Measurements from ENCODE around the gene PIN4. TPM values are rescaled to one million over a fixed set of nuclear protein-coding genes. Genes with fewer than 3 reads are reported as not detected.
A peak's percentile ranks its signal among the peaks of the same experiment; 100 is the strongest.

PIN4 gene
- polyA plus RNA-seq, 2 of the 4 experiments (the other 2 are of a cell fraction): 43.4 to 105 TPM

DNA sequence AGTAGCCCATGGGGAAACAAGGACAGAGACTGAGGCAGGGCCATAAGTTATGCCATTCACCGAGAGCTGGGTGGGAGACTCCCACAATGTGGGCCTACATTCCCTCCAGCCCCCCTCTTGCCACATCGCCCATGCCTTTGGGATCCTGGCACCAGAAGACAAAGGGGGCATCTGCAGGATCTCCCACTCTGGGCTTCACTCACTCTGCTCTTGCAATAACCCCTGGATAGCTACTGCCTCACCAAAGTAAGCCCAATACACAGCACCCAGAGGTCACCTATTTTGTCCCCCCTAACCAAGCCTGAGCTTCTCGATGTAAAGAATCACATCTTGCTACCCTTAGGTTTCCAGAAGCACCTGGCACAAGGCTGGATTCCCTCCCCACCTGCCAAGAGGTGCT, 49.1 kb upstream of the PIN4 start:
- ATAC-seq (no peak), DNase-seq (ENCODE audit: low read depth in 1 of 2, low spot score in 1 of 2) (no peak), FAIRE-seq (no peak)
- H3K4me2 ChIP-seq: peak overlapping the region; percentile 87
- CTCF ChIA-PET: interaction anchor here (0.9 to 3.7 kb wide), 3 partner anchors 9 to 134 kb away, joined by 3 to 26 read pairs (median 8); no protein-coding TSS in a partner anchor
- no peaks in the 10 kb centered on the region for H3K9me3 ChIP-seq
- peak overlapping the region; percentile 66 for H3K4me3 ChIP-seq
- POLR2A ChIA-PET: interaction anchor here (0.7 to 2.8 kb wide), 9 partner anchors 9 to 408 kb away, joined by 3 to 22 read pairs (median 4); partner anchors contain the start of genes ERCC6L, NHSL2, PIN4 and RPS4X
- TF ChIP-seq, protein P1, sequence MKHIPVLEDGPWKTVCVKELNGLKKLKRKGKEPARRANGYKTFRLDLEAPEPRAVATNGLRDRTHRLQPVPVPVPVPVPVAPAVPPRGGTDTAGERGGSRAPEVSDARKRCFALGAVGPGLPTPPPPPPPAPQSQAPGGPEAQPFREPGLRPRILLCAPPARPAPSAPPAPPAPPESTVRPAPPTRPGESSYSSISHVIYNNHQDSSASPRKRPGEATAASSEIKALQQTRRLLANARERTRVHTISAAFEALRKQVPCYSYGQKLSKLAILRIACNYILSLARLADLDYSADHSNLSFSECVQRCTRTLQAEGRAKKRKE (CRISPR knock-in tag; IDR thresholded peaks at IDR 0.05; ENCODE audit: low read depth): no peak
- TF ChIP-seq HEYL (CRISPR knock-in tag; IDR thresholded peaks at IDR 0.05) (no peak), RCOR1 (IDR thresholded peaks at IDR 0.05; ENCODE audit: low read depth, low read length) (no peak), SMC3 (IDR thresholded peaks at IDR 0.05) (no peak), EHMT2 (IDR thresholded peaks at IDR 0.05; ENCODE audit: low read depth) (no peak), KDM1A (IDR thresholded peaks at IDR 0.05; ENCODE audit: low read depth) (no peak), EHF (CRISPR knock-in tag; IDR thresholded peaks at IDR 0.05) (no peak), RNF2 (IDR thresholded peaks at IDR 0.05; ENCODE audit: borderline replicate concordance, low read depth) (no peak), ZNF302 (CRISPR knock-in tag; IDR thresholded peaks at IDR 0.05) (no peak), POLR2AphosphoS2 (conservative IDR thresholded peaks at IDR 0.05; ENCODE audit: low read length) (no peak)
- TF ChIP-seq, protein P2, sequence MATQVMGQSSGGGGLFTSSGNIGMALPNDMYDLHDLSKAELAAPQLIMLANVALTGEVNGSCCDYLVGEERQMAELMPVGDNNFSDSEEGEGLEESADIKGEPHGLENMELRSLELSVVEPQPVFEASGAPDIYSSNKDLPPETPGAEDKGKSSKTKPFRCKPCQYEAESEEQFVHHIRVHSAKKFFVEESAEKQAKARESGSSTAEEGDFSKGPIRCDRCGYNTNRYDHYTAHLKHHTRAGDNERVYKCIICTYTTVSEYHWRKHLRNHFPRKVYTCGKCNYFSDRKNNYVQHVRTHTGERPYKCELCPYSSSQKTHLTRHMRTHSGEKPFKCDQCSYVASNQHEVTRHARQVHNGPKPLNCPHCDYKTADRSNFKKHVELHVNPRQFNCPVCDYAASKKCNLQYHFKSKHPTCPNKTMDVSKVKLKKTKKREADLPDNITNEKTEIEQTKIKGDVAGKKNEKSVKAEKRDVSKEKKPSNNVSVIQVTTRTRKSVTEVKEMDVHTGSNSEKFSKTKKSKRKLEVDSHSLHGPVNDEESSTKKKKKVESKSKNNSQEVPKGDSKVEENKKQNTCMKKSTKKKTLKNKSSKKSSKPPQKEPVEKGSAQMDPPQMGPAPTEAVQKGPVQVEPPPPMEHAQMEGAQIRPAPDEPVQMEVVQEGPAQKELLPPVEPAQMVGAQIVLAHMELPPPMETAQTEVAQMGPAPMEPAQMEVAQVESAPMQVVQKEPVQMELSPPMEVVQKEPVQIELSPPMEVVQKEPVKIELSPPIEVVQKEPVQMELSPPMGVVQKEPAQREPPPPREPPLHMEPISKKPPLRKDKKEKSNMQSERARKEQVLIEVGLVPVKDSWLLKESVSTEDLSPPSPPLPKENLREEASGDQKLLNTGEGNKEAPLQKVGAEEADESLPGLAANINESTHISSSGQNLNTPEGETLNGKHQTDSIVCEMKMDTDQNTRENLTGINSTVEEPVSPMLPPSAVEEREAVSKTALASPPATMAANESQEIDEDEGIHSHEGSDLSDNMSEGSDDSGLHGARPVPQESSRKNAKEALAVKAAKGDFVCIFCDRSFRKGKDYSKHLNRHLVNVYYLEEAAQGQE (IDR thresholded peaks at IDR 0.05): no peak
- H3K27ac ChIP-seq: peak overlapping the region in 1 of 2 experiments; percentile 91; a peak in 3 of 6 replicates
- no peaks in the 10 kb centered on the region for H3K4me1 ChIP-seq
- 92% methylated on average over 3 of the region's 3 CpGs for WGBS (ENCODE audit: missing lambda C conversion rate)

DNA sequence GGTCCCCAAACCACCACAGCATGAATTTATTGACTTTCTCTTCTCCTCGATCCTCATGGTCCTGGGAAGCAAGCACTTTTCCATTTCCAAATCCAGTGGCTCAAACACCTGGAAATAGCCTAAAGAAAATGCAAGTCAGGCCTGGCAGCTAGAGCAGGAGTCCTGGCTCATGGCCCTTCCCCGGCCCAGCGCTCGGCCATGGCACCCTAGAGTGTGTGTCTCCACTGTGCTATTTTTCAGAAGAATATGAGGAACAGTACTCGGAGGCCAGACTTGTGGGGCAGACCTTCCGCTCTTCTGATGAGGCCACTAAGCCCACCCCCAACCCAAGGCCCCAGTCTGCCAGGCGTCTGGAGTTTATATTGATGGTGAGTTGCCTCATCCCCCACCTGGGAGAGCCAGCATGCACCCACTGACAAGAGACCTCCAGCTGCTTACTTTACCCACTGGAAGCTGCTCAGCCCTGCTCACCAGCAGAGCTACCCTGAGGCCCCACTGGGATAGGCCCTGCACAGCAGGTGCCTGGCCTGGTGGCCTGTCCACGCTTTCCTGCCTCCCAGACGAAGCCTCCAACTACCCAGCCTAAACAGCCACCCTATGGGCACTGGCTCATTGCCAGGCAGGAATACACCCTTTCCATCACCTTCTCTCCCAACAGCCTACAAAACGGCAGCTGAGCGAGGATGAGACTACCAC, 47.6 kb upstream of the PIN4 start:
- WGBS (ENCODE audit: missing lambda C conversion rate): 94% methylated on average over 10 of the region's 11 CpGs
- H3K27ac ChIP-seq: no peak overlapping the region
- DNase-seq (ENCODE audit: low read depth in 1 of 2, low spot score in 1 of 2) (no peak), FAIRE-seq (no peak), ATAC-seq (no peak)
- H3K4me3 ChIP-seq: no peak overlapping the region
- CTCF ChIA-PET: interaction anchor here (0.7 to 1.7 kb wide), 2 partner anchors 9 to 87 kb away, joined by 3 read pairs; no protein-coding TSS in a partner anchor
- H3K4me1 ChIP-seq: no peaks in the 10 kb centered on the region
- TF ChIP-seq PHF8 (IDR thresholded peaks at IDR 0.05; ENCODE audit: borderline replicate concordance, low read depth) (no peak), RFX5 (IDR thresholded peaks at IDR 0.05) (no peak), CBX8 (IDR thresholded peaks at IDR 0.05) (no peak), TFCP2L1 (CRISPR knock-in tag; IDR thresholded peaks at IDR 0.05) (no peak), POLR2AphosphoS2 (conservative IDR thresholded peaks at IDR 0.05; ENCODE audit: low read length) (no peak), NFE2L2 (conservative IDR thresholded peaks at IDR 0.05; ENCODE audit: low read length) (no peak), ZSCAN20 (CRISPR knock-in tag; IDR thresholded peaks at IDR 0.05) (no peak), HOXB5 (CRISPR knock-in tag; IDR thresholded peaks at IDR 0.05) (no peak), FOXS1 (CRISPR knock-in tag; IDR thresholded peaks at IDR 0.05) (no peak), CHD2 (IDR thresholded peaks at IDR 0.05; ENCODE audit: low read length, partially characterized antibody) (no peak), ZNF302 (CRISPR knock-in tag; IDR thresholded peaks at IDR 0.05) (no peak), RCOR1 (IDR thresholded peaks at IDR 0.05; ENCODE audit: low read depth, low read length) (no peak), FOSB (CRISPR knock-in tag; IDR thresholded peaks at IDR 0.05) (no peak)
- TF ChIP-seq, protein P3, sequence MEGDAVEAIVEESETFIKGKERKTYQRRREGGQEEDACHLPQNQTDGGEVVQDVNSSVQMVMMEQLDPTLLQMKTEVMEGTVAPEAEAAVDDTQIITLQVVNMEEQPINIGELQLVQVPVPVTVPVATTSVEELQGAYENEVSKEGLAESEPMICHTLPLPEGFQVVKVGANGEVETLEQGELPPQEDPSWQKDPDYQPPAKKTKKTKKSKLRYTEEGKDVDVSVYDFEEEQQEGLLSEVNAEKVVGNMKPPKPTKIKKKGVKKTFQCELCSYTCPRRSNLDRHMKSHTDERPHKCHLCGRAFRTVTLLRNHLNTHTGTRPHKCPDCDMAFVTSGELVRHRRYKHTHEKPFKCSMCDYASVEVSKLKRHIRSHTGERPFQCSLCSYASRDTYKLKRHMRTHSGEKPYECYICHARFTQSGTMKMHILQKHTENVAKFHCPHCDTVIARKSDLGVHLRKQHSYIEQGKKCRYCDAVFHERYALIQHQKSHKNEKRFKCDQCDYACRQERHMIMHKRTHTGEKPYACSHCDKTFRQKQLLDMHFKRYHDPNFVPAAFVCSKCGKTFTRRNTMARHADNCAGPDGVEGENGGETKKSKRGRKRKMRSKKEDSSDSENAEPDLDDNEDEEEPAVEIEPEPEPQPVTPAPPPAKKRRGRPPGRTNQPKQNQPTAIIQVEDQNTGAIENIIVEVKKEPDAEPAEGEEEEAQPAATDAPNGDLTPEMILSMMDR (IDR thresholded peaks at IDR 0.05): no peak
- TF ChIP-seq, protein P4, sequence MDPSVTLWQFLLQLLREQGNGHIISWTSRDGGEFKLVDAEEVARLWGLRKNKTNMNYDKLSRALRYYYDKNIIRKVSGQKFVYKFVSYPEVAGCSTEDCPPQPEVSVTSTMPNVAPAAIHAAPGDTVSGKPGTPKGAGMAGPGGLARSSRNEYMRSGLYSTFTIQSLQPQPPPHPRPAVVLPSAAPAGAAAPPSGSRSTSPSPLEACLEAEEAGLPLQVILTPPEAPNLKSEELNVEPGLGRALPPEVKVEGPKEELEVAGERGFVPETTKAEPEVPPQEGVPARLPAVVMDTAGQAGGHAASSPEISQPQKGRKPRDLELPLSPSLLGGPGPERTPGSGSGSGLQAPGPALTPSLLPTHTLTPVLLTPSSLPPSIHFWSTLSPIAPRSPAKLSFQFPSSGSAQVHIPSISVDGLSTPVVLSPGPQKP (IDR thresholded peaks at IDR 0.05; ENCODE audit: low read depth, low read length): no peak
- TF ChIP-seq, protein P5, sequence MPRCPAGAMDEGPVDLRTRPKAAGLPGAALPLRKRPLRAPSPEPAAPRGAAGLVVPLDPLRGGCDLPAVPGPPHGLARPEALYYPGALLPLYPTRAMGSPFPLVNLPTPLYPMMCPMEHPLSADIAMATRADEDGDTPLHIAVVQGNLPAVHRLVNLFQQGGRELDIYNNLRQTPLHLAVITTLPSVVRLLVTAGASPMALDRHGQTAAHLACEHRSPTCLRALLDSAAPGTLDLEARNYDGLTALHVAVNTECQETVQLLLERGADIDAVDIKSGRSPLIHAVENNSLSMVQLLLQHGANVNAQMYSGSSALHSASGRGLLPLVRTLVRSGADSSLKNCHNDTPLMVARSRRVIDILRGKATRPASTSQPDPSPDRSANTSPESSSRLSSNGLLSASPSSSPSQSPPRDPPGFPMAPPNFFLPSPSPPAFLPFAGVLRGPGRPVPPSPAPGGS (IDR thresholded peaks at IDR 0.05): no peak
- no peak overlapping the region for H3K4me2 ChIP-seq
- H3K9me3 ChIP-seq: no peaks in the 10 kb centered on the region
- POLR2A ChIA-PET: no interaction called here
